Activated CD8-positive, alpha-beta memory T cell treated with anti-CD3 and anti-CD28 coated beads for 1 hour (primary cell): ENCODE measurements around the gene GCAT.

ENCODE experiments used
- DNase-seq, 2 donors: peaks; one replicate each; pipeline ENCODE4 v3.0.0-alpha.2; 2020; ENCODE audit warnings: low read depth in 1 of 2; ENCODE audit errors: extremely low read depth in 1 of 2

Gene GCAT

DNA sequence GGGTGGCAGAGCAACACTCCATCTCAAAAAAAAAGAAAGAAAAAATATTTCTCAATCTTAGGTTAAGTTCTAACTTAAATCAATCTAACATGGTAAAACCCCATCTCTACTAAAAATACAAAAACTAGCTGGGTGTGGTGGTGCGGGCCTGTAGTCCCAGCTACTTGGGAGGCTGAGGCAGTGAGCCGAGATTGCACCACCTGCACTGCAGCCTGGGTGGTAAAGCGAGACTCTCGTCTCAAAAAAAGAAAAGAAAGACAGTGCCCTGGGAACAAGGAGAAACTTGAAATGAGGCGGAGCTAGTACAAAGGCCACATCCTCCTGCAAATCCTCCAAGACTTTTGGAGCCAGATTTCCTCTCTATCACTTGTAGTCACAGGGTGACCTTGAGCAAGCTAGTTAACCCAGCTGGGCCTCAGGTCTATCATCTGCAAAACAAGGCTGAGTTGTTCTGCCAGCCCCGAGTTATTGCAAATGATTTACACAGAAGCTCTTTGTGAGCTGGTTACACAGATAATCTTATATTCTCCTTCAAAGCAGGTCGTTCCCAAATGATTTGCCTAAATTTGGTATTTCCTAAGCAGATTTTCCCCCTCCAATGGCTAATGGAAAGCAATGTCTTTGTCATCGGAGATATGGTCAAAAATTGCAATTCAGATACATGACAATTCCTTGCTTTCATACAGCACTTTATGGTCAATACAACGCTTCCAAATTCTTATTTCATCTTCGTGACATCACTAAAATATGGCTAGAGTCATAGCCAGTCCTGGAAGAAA is 34.5 kb downstream of the GCAT start:
- DNase-seq: no peak

DNA sequence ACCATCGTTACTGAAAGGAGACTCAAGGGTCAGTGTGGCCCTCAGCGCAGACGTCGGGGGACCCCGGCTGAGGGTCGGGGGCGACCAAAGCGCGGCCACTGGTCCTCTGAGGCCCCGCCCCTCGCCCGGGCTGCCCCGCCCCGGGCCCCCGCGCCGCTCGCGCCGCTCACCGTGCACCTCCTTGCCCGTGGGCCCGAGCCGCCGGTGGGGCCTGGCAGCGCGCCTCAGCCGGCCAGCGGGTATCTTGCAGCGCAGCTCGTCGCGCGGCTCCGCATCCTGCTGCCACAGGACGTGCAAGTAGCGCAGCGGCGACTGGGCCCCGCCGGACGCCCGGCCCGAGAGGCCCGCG is 36.0 kb downstream of the GCAT start:
- peak in 1 of 2 donors; percentile 14 for DNase-seq

DNA sequence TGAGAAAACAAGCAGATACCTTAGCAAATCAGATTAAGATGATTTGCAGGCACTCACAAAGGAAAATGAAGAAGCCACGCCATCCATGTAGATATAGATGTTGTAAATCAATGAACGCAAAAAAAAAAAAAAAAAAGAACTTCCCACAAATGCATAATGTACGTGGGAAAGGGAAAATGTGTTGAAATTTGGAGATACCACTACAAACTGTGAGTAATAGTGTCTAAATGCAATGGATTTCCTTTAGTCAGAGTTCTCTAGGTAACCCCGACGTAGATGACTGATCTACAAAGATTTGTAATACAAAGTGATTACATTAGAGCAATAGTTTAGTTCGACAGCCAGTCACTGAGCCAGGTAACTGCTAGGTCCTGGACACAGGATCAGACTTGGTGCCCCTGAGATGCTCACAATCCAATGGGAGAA is 37.2 kb downstream of the GCAT start:
- DNase-seq: no peak

DNA sequence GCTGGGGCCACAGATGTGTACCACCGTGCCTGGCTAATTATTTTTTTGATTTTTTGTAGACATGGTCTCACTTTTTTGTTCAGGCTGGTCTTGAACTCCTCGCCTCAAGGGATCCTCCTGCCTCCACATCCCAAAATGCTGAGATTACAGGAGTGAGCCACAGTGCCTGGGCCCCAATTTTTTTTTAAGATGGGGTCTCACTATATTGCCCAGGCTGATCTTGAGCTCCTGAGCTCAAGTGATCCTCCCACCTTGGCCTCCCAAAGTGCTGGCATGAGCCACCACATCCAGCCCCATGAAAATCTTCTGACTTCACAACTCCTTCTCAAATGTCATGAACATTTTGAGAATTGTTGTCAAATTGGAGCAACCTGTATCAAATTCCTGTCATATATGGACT is 38.7 kb downstream of the GCAT start:
- DNase-seq: no peak

DNA sequence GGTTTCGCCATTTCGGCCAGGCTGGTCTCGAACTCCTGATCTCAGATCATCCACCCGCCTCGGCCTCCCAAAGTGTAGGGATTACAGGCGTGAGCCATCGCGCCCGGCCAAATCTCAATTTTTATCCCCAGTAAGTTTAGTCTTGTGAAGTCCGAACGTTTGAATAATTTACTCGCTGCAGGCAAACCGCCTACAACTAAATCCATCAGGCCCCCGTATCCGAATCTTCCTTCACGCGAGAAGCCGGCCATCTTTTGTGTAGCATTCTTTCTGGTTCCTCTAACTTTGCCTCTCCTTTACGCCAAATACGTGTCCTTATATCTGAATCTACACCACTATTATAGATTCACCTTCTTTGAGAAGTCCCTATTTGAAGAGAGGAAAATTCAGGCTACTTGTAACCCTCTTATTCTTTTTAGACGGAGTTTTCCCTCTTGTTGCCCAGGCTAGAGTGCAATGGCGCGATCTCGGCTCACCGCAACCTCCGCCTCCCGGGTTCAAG is 40.9 kb downstream of the GCAT start:
- no peak for DNase-seq

DNA sequence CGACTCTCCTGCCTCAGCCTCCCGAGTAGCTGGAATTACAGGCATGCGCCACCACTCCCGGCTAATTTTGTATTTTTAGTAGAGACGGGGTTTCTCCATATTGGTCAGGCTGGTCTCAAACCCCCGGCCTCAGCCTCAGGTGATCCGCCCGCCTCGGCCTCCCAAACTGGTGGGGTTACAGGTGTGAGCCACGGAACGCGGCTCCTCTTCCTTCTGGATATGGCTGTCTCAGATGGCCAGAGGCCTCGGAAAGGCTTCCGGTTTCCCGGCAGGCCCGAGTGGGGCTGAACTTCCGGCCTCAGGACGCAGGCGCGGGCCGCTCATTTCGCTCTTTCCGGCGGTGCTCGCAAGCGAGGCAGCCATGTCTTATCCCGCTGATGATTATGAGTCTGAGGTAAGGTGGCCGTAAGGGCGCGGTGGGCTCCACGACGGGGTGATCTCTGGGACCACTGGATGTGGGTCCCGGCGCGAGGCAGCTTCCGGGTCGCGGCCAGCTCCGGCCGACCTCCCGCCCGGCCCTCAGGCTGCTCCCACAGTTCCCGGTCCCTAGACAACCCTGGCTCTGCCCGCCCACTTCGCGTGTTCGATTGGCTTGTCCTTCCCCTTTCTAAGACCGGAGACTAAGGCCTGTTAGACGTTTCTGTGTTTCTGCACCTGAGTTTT is 41.5 kb downstream of the GCAT start, which contains the start of gene EIF3L:
EIF3L (plus strand) TSS at position 331 of the 663 bp plus-strand sequence; CDS start at position 362, 31 bp downstream.
- DNase-seq: peak; percentile 62 to 76

DNA sequence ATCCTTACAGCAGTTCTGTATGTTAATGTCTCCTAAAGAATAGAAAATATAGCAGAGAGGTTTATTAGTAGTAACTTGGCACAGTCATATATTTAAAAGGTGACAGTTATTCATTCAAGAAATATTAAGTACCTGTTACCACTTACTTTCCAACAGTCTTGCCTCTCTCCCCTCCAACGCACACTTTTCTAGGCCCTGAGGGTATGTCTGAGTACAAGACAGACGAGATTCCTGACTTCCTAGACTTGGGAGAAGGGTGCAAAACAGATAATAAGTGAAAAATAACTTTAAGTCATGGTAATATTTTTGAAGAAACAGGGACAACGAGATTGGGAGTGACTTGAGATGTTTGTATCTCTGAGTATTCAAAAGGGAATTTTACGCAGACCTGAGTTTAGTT is 43.1 kb downstream of the GCAT start:
- DNase-seq: no peak

DNA sequence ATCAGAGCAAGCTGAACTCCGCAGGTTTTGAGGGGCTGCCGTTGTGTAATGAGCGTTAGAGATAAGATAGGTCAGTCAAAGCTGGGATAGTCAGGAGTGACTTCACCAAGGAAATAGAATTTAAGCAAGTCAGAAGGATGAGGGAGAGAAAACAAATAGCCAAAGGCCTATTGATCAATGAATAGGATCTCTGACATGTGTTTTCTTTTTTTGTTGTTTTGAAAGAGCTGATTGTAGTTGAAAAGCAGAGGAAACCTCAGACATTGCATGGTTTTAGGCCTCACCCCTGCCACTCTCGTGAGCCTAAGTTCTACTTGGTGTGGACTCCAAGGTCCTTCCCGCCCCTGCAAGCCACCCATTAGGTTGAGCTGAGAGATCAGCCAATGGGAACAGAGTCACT is 44.7 kb downstream of the GCAT start:
- DNase-seq: no peak

DNA sequence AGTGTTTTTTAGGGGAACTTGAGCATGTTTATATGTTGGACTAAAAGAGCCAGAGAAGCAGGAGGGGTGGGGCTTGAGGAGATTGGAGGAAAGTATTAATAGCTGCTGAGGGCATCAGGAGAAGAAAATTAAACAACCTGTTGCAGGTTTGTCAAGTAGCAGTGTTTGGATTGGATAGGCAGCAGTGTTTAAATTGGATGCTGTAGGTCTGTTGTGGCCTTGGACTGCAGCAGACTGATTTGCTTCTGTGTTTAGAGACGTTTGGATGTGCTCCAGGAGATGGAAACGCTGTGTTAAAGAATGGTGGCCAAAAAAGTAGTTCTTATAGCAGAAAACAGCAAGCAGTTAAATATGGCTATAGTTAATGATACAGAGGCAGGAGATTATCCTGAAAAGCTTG is 47.2 kb downstream of the GCAT start:
- DNase-seq: no peak

DNA sequence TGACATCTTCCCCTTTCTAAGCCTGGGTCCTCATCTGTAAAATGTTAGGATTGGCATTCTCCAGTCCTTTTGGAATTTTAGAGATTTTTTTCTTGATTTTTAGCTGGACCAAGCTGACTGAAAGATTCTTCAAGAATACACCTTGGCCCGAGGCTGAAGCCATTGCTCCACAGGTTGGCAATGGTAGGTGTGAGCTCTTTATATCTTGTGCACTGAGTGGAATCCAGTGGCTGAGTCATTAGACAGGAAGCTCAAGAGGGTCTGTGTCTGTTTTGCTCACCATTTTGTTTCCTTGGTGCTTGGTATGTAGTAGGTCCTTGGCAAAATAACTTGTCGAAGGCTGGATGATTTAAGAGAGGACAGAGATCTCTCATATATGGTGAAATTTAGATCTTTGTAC is 47.7 kb downstream of the GCAT start:
- no peak for DNase-seq

DNA sequence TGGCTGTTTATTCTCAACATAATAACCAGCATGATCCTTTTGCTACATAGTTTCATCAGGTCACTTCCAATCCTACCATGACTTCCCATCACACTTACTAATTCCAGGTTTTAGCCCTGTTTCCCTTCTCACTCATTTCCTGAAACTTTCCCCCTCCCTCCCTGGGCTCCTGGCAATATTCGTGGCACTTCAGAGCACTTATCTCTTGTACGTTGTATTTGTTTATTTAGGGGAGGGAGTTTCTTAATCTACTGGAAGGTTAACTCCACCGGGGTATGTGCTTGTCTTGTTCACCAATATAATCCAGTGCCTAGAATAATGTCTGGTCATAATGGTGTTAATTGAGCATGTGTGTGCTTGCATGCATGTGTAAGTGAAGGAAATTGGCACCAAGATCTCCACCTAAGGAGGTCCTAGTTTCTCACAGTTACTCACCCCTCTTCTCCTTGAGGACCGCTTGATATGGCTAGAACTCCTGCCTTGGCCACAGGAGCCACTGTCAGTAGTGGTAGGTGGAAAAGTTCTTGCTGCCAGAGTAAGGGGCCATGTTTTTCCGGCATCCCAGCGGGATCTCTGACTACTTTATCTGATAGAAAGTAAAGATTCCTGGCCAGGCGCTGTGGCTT is 53.2 kb downstream of the GCAT start:
- DNase-seq: no peak

DNA sequence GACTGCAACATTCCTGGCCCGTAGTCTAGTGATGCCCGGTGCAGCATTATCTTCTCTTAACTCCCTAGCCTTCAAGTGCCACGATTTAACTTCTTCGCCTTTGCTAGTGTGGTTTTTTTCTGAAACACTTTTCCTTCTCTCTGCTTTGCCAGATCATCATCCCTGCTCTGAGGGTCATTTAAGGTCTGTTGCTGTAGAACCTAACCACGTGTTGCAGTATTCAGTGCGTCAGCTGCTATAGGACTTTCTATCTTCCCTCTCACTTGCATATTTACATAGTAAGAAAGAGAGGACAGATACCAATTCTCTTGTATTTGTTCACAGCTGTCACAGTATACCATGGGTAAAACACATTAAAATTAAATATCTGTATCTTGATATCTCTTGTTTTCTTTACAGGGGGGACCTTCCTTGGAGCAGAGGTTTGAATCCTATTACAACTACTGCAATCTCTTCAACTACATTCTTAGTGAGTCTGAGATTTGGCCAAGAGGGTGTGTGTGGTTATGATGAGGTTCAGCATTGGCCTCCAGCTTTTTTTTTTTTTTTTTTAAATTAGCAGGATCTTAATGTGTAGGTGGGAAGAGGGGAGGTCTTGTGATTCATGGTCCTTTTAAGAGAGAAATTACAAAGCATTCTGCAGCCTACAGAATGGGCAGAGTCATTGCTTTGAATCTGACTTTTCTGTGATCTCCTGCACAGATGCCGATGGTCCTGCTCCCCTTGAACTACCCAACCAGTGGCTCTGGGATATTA is 55.0 kb downstream of the GCAT start:
- no peak for DNase-seq

DNA sequence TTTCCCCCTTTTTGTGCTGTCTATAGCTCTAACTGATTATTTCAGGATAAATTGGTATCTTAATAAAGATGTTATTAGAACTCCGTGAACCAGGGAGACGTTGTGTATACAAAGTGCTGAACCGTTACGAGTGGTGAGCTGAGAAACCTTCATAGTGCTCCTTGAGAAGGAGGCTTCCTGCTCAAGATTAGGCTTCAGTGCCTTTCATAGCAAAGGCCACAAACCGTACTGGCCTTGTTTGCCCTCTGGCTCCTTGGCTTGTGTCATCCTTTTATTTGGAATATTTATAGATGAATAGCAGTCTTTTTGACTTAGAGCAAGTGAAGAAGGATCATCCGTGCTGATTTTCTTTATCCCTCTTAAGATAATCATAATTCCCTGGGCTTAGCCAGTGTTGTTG is 57.8 kb downstream of the GCAT start:
- no peak for DNase-seq
